ENCODE data around the gene MAPRE2.
A peak's percentile ranks its signal among the peaks of the same experiment; 100 is the strongest.

Gene MAPRE2

GRCh38 chr18:35000457-35000856, 40.8 kb upstream of the MAPRE2 start:
- TF ChIP-seq CTCF (IDR thresholded peaks at IDR 0.05; ENCODE audit: low read depth, low read length) = no peak
- DNase-seq (ENCODE audit: low read depth in 2 of 2) = no peak
- no peak overlapping the region for H3K4me3 ChIP-seq (replicated peaks in 1 of 2; ENCODE audit: low read depth in 2 of 2, low read length in 2 of 2)

GRCh38 chr18:35002120-35002519, 39.1 kb upstream of the MAPRE2 start:
- H3K4me3 ChIP-seq (replicated peaks in 1 of 2; ENCODE audit: low read depth in 2 of 2, low read length in 2 of 2) = no peak overlapping the region
- TF ChIP-seq CTCF (IDR thresholded peaks at IDR 0.05; ENCODE audit: low read depth, low read length) = no peak
- DNase-seq (ENCODE audit: low read depth in 2 of 2) = no peak

- peak; percentile 60 for TF ChIP-seq CTCF (IDR thresholded peaks at IDR 0.05; ENCODE audit: low read depth, low read length)
- peak; percentile 84 to 87 for DNase-seq (ENCODE audit: low read depth in 2 of 2)
- H3K4me3 ChIP-seq (replicated peaks in 1 of 2; ENCODE audit: low read depth in 2 of 2, low read length in 2 of 2) = no peak overlapping the region
Measured at GRCh38 chr18:35005963-35006577, 35.1 kb upstream of the MAPRE2 start.

GRCh38 chr18:35010156-35010555, 31.1 kb upstream of the MAPRE2 start:
- H3K4me3 ChIP-seq (replicated peaks in 1 of 2; ENCODE audit: low read depth in 2 of 2, low read length in 2 of 2) = no peak overlapping the region
- no peak for TF ChIP-seq CTCF (IDR thresholded peaks at IDR 0.05; ENCODE audit: low read depth, low read length)
- no peak for DNase-seq (ENCODE audit: low read depth in 2 of 2)

GRCh38 chr18:35010993-35011392, 30.2 kb upstream of the MAPRE2 start:
- DNase-seq (ENCODE audit: low read depth in 2 of 2) = peak in 1 of 2 donors; percentile 66
- H3K4me3 ChIP-seq (replicated peaks in 1 of 2; ENCODE audit: low read depth in 2 of 2, low read length in 2 of 2) = no peak overlapping the region
- TF ChIP-seq CTCF (IDR thresholded peaks at IDR 0.05; ENCODE audit: low read depth, low read length) = no peak

- H3K4me3 ChIP-seq (replicated peaks in 1 of 2; ENCODE audit: low read depth in 2 of 2, low read length in 2 of 2) = no peak overlapping the region
- DNase-seq (ENCODE audit: low read depth in 2 of 2) = peak in 1 of 2 donors; percentile 46
- no peak for TF ChIP-seq CTCF (IDR thresholded peaks at IDR 0.05; ENCODE audit: low read depth, low read length)
Measured at GRCh38 chr18:35019933-35020332, 21.3 kb upstream of the MAPRE2 start.

- no peak overlapping the region for H3K4me3 ChIP-seq (replicated peaks in 1 of 2; ENCODE audit: low read depth in 2 of 2, low read length in 2 of 2)
- no peak for TF ChIP-seq CTCF (IDR thresholded peaks at IDR 0.05; ENCODE audit: low read depth, low read length)
- no peak for DNase-seq (ENCODE audit: low read depth in 2 of 2)
Measured at GRCh38 chr18:35022426-35023001, 18.7 kb upstream of the MAPRE2 start.

Measured in cardiac fibroblast (primary cell).